Nephron (organoid): ENCODE data around the gene CPN1.

Experiments
- H3K27ac Mint-ChIP-seq, 3 experiments: 2 replicates each; pipeline ENCODE4 v1.8.0; 2020; ENCODE audit warnings: mixed read lengths in 3 of 3, mild to moderate bottlenecking in 2 of 3, moderate library complexity in 1 of 3
- H3K27me3 Mint-ChIP-seq: 2 replicates; pipeline ENCODE4 v1.8.0; 2021; ENCODE audit warnings: low read depth, mild to moderate bottlenecking, moderate library complexity, mixed read lengths
- H3K36me3 Mint-ChIP-seq: 2 replicates; pipeline ENCODE4 v1.8.0; 2020; ENCODE audit warnings: low read depth, mixed read lengths
- H3K4me1 Mint-ChIP-seq: 2 replicates; pipeline ENCODE4 v1.8.0; 2020; ENCODE audit warnings: mixed read lengths
- H3K4me3 Mint-ChIP-seq, 3 experiments: 2 replicates each; pipeline ENCODE4 v1.8.0; 2020; ENCODE audit warnings: mild to moderate bottlenecking in 3 of 3, mixed read lengths in 3 of 3, moderate library complexity in 2 of 3
- H3K9me3 Mint-ChIP-seq: 2 replicates; pipeline ENCODE4 v1.8.0; 2020; ENCODE audit warnings: mixed read lengths
- TF ChIP-seq, protein P1 (sequence below), 3 experiments: fragments of 200-600 bp; sonication (generic); IDR thresholded peaks; one replicate each; pipeline ENCODE4 v1.5.0; 2021; ENCODE audit warnings: antibody characterized with exemption in 3 of 3; ENCODE audit not compliant: unreplicated experiment in 3 of 3

Gene CPN1

DNA sequence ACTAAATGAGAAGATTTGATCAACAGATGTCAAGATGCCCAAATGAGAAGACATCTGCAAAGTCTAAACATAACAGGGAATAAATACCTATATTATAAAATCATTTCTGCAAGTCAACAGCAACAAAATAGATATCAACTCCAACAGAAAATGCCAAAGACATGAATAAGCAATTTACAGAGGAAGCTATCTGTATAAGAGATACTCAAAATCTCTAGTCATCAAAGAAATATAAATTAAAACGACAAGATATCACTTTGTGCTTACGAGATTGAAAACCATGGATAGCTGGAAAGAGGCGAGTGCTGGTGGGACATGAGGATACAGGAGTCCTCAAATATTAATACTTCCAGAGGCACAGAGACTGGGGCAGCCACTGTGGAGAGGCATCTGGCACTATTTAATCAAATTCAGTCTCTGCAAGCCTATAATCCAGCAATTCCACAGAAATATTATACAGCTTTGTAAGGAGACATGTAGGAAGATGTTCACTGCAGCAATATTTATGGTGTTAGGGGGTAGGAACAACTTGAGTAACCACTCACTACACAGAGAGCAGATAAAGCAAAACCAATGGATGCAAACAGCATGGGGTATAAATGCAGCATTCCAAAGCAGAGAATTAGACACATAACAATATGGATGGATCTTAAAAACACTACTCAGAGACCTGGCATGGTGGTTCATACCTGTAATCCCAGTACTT is 76.7 kb downstream of the CPN1 start:
- Mint-ChIP-seq H3K4me3 (peak overlapping the region in 2 of 3 experiments; percentile 18 to 24), H3K27ac (peak overlapping the region; percentile 23 to 58 (median 47)), H3K36me3 (peaks cover 6% of the 10 kb centered on the region), H3K9me3 (no peaks in the 10 kb centered on the region), H3K27me3 (no peaks in the 10 kb centered on the region), H3K4me1 (peaks cover 61% of the 10 kb centered on the region)
- TF ChIP-seq, protein P1, sequence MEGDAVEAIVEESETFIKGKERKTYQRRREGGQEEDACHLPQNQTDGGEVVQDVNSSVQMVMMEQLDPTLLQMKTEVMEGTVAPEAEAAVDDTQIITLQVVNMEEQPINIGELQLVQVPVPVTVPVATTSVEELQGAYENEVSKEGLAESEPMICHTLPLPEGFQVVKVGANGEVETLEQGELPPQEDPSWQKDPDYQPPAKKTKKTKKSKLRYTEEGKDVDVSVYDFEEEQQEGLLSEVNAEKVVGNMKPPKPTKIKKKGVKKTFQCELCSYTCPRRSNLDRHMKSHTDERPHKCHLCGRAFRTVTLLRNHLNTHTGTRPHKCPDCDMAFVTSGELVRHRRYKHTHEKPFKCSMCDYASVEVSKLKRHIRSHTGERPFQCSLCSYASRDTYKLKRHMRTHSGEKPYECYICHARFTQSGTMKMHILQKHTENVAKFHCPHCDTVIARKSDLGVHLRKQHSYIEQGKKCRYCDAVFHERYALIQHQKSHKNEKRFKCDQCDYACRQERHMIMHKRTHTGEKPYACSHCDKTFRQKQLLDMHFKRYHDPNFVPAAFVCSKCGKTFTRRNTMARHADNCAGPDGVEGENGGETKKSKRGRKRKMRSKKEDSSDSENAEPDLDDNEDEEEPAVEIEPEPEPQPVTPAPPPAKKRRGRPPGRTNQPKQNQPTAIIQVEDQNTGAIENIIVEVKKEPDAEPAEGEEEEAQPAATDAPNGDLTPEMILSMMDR (IDR thresholded peaks at IDR 0.05; ENCODE audit: unreplicated experiment in 3 of 3): no peak

DNA sequence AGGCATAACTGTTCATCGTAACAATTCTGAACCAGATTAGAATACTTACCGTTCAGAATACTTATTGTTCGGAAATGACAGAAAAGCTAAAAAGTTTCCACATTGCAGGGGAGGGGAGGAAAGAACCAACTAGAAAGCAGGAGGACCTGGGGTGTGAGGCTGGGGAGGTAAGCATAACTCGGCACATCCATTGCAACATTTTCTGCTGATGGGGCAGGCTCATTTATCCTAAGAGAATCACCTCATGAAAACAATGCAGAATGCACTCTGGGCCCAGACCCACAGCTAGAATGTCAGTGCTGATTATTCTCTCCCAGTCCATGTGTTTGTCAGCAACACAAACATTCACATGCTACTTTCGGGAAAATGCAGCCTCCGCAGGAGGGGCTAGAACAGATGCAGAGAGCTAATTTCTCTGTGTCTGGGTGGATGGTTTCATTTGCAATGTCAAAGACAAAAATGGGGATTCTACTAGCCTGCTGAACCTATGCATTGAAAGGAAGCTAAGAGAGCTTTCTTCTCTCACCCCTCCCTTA is 81.5 kb downstream of the CPN1 start:
- TF ChIP-seq, protein P1 (IDR thresholded peaks at IDR 0.05; ENCODE audit: unreplicated experiment in 3 of 3): no peak
- Mint-ChIP-seq H3K27ac (peak overlapping the region; percentile 53 to 67 (median 61)), H3K4me3 (no peak overlapping the region), H3K36me3 (peaks cover 6% of the 10 kb centered on the region), H3K4me1 (peaks cover 59% of the 10 kb centered on the region), H3K9me3 (no peaks in the 10 kb centered on the region), H3K27me3 (no peaks in the 10 kb centered on the region)

DNA sequence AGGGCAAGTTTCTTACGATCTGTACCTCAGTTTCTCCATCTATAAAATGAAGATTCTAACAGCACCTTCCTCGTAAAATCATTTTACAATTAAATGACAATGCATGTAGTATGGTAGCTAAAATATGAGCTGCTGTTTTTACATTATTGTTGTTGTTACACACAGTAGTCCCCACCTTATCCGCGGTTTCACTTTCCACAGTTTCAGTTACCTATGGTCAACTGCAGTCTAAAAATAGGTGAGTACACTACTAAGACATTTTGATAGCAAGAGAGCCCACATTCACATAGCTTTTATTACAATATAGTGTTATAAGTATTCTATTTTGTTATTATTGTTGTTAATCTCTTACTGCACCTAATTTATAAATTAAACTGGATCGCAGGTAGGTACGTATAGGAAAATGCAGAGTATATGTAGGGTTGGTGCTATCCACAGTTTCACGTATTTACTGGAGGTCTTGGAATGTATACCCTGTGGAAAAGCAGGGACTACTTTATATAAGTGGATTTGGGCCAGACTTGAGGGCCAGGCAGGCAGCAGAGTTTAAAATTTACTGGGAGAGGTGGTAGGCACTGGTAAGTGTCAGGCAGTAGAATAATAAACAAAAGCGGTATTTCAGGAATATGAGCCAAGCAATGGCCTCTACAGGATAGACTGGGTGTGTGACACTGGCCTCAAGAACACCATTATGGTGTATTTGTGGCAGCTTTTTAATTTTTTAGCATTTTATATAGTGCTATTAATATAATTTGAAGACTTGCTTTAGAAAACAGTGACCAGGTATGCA is 82.2 kb downstream of the CPN1 start:
- no peak overlapping the region for H3K4me3 Mint-ChIP-seq

DNA sequence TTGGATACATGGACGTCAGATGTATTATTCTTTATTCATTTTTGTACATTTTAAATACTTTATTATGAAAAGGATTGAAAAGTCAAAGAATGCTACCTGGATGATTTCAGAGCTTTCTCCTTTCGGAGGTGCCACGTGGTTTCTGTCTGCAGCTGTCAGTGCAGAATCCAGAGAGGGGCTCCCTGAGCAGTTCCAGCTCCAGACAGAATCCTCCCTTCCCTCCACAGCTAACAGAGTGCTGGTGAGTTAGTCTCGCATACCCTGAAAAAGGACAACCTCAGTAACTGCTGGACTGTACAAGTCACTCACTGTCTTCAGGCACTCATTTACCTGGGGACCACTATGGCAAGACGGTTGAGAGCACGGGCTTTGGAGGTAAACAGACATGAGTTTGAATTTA is 82.8 kb downstream of the CPN1 start:
- Mint-ChIP-seq H3K4me3 (peak overlapping the region in 1 of 3 experiments; percentile 13), H3K27me3 (no peaks in the 10 kb centered on the region), H3K9me3 (no peaks in the 10 kb centered on the region), H3K36me3 (peaks cover 6% of the 10 kb centered on the region), H3K4me1 (peaks cover 61% of the 10 kb centered on the region), H3K27ac (peak overlapping the region; percentile 61 to 85 (median 80))
- TF ChIP-seq, protein P1 (IDR thresholded peaks at IDR 0.05; ENCODE audit: unreplicated experiment in 3 of 3): no peak

More for the DNA sequence above, 82.2 kb downstream of the CPN1 start:
- Mint-ChIP-seq H3K27me3 (no peaks in the 10 kb centered on the region), H3K36me3 (peaks cover 6% of the 10 kb centered on the region), H3K9me3 (no peaks in the 10 kb centered on the region), H3K27ac (peak overlapping the region; percentile 61 to 85 (median 80)), H3K4me1 (peaks cover 58% of the 10 kb centered on the region)
- TF ChIP-seq, protein P1 (IDR thresholded peaks at IDR 0.05; ENCODE audit: unreplicated experiment in 3 of 3): no peak

DNA sequence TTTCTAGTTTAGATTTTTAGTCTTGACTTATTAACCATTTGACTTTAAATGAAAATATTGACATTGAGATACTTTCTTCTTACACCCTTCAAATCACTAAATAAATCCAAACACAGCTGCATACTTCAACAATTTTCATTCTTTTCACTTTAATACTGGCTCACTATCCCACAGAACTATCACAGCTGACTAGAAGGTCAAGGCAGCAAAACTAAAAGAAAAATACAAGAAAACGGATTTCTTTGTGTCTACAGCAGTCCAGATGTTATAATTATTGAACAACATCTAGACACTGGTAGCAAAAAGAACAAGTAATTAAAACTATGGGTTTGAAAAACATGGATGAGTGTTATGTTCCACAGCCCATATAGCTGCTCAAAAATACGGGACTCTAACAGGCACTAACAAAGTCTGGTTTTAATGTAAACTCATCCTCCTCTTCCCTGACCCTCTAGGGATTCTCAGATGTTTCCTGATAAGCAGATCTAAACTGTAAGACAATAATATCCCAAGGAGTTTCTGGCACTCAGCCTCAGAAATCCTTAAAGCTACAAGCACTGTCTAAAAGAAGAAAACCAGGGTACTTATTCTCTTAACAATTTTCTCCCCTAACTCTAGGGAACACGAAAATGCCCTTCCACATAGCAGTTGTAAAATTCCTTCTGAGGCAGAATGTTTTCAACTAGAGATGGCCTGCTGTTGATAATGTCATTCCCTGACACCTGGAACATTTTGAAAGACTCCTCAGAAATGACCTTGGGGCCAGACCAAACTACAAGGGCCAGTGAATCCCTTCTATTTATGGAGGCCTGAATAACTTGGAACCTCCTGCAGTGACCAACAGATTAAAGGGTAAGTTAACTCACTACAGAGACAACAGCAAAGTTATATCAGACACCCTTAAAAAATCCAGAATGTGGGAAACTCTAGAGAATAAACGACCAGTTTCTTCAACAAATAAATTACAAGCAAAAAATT is 84.7 kb downstream of the CPN1 start:
- H3K4me3 Mint-ChIP-seq: peak overlapping the region; percentile 5 to 51 (median 44)
- no peaks in the 10 kb centered on the region for H3K9me3 Mint-ChIP-seq
- H3K36me3 Mint-ChIP-seq: no peaks in the 10 kb centered on the region
- peak overlapping the region; percentile 93 to 97 (median 96) for H3K27ac Mint-ChIP-seq
- no peaks in the 10 kb centered on the region for H3K27me3 Mint-ChIP-seq
- TF ChIP-seq, protein P1 (IDR thresholded peaks at IDR 0.05; ENCODE audit: unreplicated experiment in 3 of 3): no peak
- H3K4me1 Mint-ChIP-seq: peaks cover 60% of the 10 kb centered on the region
